HUES48 (cell line): Measurements from ENCODE around the gene CSNK1D.

Experiments
- H3K27ac ChIP-seq: one replicate; pipeline ENCODE4 v1.7.0; 2013; ENCODE audit warnings: low read depth, low read length, inconsistent platforms
- H3K27me3 ChIP-seq: 2 replicates; pipeline ENCODE4 v1.6.1; 2013; ENCODE audit warnings: mild to moderate bottlenecking, low read length; ENCODE audit not compliant: control insufficient read depth, insufficient read depth
- H3K36me3 ChIP-seq: 2 replicates; pipeline ENCODE4 v1.6.1; 2013; ENCODE audit warnings: low read length; ENCODE audit not compliant: control insufficient read depth, insufficient read depth
- H3K4me1 ChIP-seq: 2 replicates; pipeline ENCODE4 v1.6.1; 2013; ENCODE audit warnings: mild to moderate bottlenecking, low read length; ENCODE audit not compliant: control insufficient read depth, insufficient read depth
- H3K4me3 ChIP-seq: 2 replicates; pipeline ENCODE4 v1.5.1; 2013; ENCODE audit warnings: mild to moderate bottlenecking, low read depth, low read length
- H3K9ac ChIP-seq: 2 replicates; pipeline ENCODE4 v1.6.1; 2013; ENCODE audit warnings: mild to moderate bottlenecking, low read depth, low read length, moderate library complexity
- H3K9me3 ChIP-seq: 2 replicates; pipeline ENCODE4 v1.6.1; 2013; ENCODE audit warnings: low read length; ENCODE audit not compliant: control insufficient read depth, insufficient read depth

Gene CSNK1D

GRCh38 chr17:82239926-82240505, 33.5 kb downstream of the CSNK1D start:
- Histone ChIP-seq H3K27ac (no peak overlapping the region), H3K9me3 (no peaks in the 10 kb centered on the region), H3K4me1 (peaks cover 3% of the 10 kb centered on the region; the same call in 1 of the 2 replicates), H3K4me3 (no peak overlapping the region), H3K36me3 (peaks cover 30% of the 10 kb centered on the region), H3K27me3 (no peaks in the 10 kb centered on the region), H3K9ac (no peak overlapping the region)

GRCh38 chr17:82239401-82239925, 34.0 kb downstream of the CSNK1D start:
- H3K4me3 ChIP-seq: no peak overlapping the region
- peaks cover 24% of the 10 kb centered on the region for H3K36me3 ChIP-seq
- H3K27me3 ChIP-seq: no peaks in the 10 kb centered on the region
- H3K27ac ChIP-seq: no peak overlapping the region
- no peaks in the 10 kb centered on the region for H3K9me3 ChIP-seq
- peaks cover 3% of the 10 kb centered on the region; the same call in 1 of the 2 replicates for H3K4me1 ChIP-seq
- H3K9ac ChIP-seq: no peak overlapping the region

GRCh38 chr17:82238472-82239201, 34.9 kb downstream of the CSNK1D start:
- Histone ChIP-seq H3K27ac (no peak overlapping the region), H3K27me3 (no peaks in the 10 kb centered on the region), H3K9ac (no peak overlapping the region), H3K4me1 (peaks cover 3% of the 10 kb centered on the region; the same call in 1 of the 2 replicates), H3K36me3 (peaks cover 16% of the 10 kb centered on the region), H3K4me3 (no peak overlapping the region), H3K9me3 (no peaks in the 10 kb centered on the region)

- Histone ChIP-seq H3K4me3 (no peak overlapping the region), H3K27ac (no peak overlapping the region), H3K36me3 (peaks cover 8% of the 10 kb centered on the region), H3K4me1 (peaks cover 3% of the 10 kb centered on the region; the same call in 1 of the 2 replicates), H3K9ac (no peak overlapping the region), H3K9me3 (no peaks in the 10 kb centered on the region), H3K27me3 (no peaks in the 10 kb centered on the region)
These were observed 35.6 kb downstream of the CSNK1D start for GRCh38 chr17:82237746-82238471.

GRCh38 chr17:82237083-82237745, 36.3 kb downstream of the CSNK1D start:
- H3K27ac ChIP-seq: no peak overlapping the region
- peaks cover 3% of the 10 kb centered on the region for H3K27me3 ChIP-seq
- peaks cover 3% of the 10 kb centered on the region for H3K36me3 ChIP-seq
- no peak overlapping the region for H3K4me3 ChIP-seq
- peaks cover 3% of the 10 kb centered on the region; the same call in 1 of the 2 replicates for H3K4me1 ChIP-seq
- H3K9ac ChIP-seq: no peak overlapping the region
- no peaks in the 10 kb centered on the region for H3K9me3 ChIP-seq

- H3K36me3 ChIP-seq: peaks cover 2% of the 10 kb centered on the region
- H3K4me3 ChIP-seq: no peak overlapping the region
- peaks cover 3% of the 10 kb centered on the region; the same call in 1 of the 2 replicates for H3K4me1 ChIP-seq
- peaks cover 12% of the 10 kb centered on the region for H3K27me3 ChIP-seq
- H3K9ac ChIP-seq: no peak overlapping the region
- no peaks in the 10 kb centered on the region for H3K9me3 ChIP-seq
- no peak overlapping the region for H3K27ac ChIP-seq
These were observed 37.1 kb downstream of the CSNK1D start for GRCh38 chr17:82236142-82236971.

- H3K36me3 ChIP-seq: no peaks in the 10 kb centered on the region; the same call in 1 of the 2 replicates
- no peaks in the 10 kb centered on the region for H3K9me3 ChIP-seq
- H3K4me3 ChIP-seq: no peak overlapping the region
- peaks cover 16% of the 10 kb centered on the region for H3K27me3 ChIP-seq
- no peak overlapping the region for H3K9ac ChIP-seq
- H3K4me1 ChIP-seq: peaks cover 3% of the 10 kb centered on the region; the same call in 1 of the 2 replicates
- no peak overlapping the region for H3K27ac ChIP-seq
These were observed 37.7 kb downstream of the CSNK1D start for GRCh38 chr17:82235775-82236141.

GRCh38 chr17:82235056-82235774, 38.3 kb downstream of the CSNK1D start:
- H3K4me3 ChIP-seq: no peak overlapping the region
- H3K9ac ChIP-seq: no peak overlapping the region
- H3K9me3 ChIP-seq: no peaks in the 10 kb centered on the region
- H3K27ac ChIP-seq: no peak overlapping the region
- H3K4me1 ChIP-seq: peaks cover 3% of the 10 kb centered on the region; the same call in 1 of the 2 replicates
- H3K27me3 ChIP-seq: peaks cover 21% of the 10 kb centered on the region
- no peaks in the 10 kb centered on the region; the same call in 1 of the 2 replicates for H3K36me3 ChIP-seq

GRCh38 chr17:82234211-82235055, 39.1 kb downstream of the CSNK1D start:
- Histone ChIP-seq H3K9ac (no peak overlapping the region), H3K27me3 (peaks cover 29% of the 10 kb centered on the region), H3K4me1 (peaks cover 3% of the 10 kb centered on the region; the same call in 1 of the 2 replicates), H3K27ac (no peak overlapping the region), H3K4me3 (no peak overlapping the region), H3K9me3 (no peaks in the 10 kb centered on the region), H3K36me3 (no peaks in the 10 kb centered on the region; the same call in 1 of the 2 replicates)
